CD4-positive, alpha-beta T cell treated with Interleukin-21 for 1 hour (primary cell): Measurements from ENCODE around the gene KCNJ6.
"Not testable (repeated sequence)": the region's sequence is repeated elsewhere in the genome, so short reads cannot be mapped to it uniquely, and the experiment has no call there.

Source experiments
- DNase-seq: peaks from one replicate; pipeline ENCODE4 v3.0.0-alpha.2; 2020

KCNJ6 gene

DNA sequence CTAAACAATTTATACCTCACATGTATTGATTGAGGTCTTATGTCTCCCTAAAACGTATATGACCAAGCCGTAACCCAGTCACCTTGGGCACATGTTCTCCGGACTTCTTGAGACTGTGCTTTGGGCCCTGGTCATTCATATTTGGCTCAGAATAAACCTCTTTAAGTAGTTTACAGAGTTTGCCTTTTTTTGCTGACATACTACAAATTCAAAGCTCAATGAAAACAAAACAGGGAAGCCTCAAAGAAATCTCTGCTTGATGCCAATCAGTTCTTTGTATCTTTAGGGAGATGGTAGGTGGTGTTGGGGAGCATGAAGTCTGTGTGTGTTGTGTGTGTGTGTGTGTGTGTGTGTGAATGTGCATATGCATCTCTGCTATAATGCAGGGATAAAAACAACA, 247.0 kb downstream of the KCNJ6 start:
- no peak for DNase-seq

DNA sequence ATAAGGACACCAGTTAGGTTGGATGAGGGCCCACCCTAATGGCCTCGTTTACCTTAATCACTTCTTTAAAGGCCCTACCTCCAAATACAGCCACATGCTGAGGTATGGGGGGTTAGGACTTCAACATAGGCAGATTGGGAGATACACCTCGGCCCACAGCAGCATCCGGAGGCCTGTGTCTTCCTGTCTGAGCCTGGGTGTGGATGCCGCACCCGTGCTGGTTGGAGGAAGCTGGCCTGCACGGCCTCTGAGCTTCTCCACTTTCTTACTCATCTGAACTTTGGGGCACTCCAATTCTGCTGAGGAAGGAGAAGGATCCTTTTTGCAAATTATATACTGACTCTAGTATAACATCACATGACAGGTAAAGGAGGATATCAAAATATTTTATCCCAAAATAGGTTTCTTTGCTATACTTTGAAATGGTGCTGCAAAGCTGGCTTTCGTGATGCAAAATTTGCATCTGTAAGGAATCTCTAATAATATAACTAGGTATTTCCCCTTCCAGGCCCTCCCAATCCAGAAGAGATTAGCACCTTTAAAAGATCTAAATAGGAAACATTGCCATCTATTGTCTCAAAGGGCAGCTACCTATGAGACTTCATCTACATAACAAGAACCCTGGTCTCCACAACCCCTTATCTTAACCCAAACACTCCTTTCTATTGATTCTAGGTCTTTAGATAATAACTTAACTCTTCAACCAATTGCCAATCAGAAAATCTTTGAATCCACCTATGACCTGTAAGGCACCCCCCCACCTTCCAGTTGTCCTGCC, 247.6 kb downstream of the KCNJ6 start:
- DNase-seq: no peak

DNA sequence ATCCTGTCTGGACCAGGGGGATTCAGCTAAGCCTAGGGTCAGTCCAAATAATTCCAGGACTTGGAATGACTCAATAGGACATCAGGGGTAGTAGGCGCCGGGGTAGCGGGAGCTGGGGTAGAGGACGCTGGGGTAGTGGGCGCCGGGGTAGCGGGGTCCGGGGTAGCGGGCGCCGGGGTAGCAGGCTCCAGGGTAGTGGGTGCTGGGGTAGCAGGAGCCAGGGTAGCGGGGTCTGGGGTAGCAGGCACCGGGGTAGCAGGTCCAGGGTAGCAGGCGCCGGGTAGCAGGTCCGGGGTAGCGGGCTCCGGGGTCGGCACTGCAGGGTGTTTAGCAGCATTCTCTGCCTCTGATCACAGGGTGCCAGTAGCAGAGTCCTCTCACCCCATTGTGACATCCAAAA, 248.9 kb downstream of the KCNJ6 start:
- no peak for DNase-seq

DNA sequence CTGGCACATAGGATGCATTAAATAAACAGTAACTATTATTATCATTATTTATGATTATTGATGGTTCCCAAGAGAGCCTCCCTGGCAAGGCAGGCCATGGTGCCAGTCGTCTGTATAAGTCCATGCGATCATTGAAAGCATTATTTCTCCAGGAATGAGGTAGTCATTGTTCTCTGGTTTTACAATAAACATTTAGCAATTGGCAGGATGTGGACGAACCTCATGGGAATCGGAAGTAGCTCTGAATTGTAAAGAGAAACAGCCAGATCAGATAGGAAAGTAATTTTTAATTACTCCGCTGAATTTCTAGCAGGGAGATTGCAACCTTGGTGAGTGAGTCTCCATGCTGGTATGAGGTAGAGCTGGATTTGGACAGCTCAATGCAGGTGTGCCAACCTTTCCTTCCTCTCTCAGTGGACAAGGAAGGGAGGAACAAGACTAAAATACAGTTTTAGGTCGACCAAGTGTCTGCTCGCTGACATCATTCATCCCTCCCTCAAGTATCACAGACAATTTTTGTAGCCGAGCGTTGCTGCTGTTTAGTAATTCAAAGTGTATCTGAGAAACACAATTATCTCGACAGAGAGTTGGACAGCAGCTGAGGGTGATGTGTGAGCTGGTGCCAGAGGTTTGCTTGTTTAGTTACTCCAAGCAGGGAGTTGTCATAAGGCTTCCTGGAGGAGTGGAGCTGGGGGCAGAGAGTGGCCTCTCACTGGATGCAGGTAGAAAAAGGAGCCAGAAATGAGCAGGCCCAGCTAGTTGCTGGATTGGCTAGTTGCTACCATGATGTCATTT, 250.8 kb downstream of the KCNJ6 start:
- no peak for DNase-seq

DNA sequence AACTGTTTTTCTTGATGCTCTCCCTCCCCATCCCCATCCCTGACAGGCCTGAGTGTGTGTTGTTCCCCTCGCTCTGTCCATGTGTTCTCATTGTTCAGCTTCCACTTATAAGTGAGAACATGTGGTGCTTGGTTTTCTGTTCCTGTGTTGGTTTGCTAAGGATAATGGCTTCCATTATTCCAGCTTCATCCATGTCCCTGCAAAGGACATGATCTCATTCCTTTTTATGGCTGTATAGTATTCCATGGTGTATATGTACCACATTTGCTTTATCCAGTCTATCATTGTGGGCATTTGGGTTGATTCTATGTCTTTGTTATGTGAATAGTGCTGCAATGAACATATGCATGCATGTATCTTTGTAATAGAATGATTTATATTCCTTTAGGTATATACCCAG, 254.0 kb downstream of the KCNJ6 start:
- not testable (repeated sequence) for DNase-seq

DNA sequence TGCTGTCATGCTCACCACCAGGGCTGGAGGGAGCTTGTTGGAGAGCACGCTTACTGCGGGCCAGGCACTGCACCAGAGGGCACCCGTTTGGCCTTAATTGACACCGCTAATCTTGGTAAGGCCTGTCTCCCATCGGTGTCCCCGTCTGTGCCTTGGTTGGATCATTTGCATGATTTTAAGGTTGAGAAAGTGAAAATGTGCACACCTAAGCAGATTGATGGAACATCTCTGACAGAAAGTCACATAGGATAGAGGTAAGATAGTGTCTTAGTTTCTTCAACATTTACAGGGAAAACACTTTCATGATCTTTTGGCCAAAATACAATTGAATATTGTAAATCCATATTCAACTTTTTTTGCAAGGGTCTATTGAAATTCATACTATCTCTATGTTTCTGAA, 255.5 kb downstream of the KCNJ6 start:
- DNase-seq: no peak

DNA sequence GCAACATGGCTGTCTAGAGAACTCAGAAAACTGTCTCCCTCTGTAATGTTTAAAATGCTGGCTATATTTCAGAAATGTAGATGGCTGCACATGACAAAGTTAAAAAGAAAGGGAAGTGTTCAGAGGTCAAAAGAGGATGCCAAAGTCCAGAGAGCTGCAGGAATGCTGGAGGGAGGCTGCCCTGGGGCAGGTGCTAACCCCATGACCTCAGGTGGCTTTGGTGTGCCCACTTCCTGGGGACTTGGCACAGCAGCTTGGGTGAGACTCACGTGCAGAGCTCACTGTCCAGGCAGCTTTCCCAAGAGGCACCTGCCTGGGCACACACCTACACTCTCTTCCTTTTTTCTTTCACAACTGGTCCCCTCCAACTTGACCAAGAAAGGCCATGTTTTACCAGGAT, 256.4 kb downstream of the KCNJ6 start:
- no peak for DNase-seq

DNA sequence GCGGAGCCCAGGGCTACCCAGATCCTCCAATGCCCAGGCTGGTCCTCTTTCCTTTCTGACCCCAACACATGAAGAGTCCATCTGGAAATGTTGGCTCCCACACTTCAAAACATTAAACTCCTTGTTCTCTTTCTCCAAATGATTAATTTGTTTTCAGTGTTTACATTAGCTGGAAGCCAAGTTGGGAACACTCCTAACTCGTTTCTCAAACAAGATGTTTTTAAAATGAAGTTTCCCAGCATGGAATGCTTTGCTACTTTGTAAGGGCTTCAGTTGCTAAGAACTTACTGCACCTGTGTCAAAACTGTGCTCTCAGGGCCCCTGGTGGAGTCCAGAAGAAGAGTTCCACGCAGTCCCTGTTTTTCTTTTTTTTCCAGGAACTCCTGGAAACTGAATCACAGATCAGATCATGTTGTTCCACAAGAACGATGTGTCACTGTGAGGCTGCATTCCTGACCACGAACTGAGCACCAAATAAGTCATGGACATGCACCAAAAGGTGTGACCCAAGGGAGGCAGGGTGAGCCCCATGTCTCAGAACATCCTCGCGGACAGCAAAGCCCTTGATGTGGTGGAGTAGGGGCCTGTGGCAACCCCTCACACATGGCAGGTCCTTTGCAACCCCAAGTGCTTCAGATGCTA, 257.3 kb downstream of the KCNJ6 start:
- no peak for DNase-seq

DNA sequence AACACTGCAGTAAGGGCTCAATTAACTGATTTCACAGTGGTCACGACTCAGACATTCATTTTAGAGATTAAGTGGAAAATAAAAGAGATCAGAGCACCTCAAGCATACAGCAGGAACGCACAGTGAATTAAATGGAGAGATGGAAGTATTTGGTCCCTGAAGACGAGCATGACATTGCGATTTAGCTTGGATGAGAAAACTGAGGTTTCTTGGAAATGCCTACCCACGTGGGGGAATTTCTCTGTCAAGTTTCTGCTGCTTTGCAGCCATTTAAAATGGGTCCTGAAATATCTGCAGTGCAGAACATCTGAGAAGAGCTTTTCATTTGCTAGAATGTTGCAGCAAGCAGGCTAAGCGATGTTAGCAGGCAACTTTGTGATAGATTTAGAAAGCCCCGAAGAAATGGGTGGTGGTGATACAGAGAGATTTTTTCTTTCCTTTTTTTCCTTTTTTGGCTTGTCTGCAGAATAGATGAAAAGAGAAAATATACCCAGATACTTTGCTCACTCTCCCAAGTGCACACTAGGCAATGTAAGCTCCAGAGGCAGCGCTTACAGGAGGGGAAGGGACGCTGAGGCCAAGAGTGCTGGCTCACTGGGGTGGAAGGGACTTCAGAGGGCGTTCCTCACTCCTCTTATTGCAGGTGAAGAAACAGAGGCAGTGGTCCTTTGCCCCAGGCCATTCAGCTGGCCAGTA, 258.0 kb downstream of the KCNJ6 start:
- DNase-seq: no peak

DNA sequence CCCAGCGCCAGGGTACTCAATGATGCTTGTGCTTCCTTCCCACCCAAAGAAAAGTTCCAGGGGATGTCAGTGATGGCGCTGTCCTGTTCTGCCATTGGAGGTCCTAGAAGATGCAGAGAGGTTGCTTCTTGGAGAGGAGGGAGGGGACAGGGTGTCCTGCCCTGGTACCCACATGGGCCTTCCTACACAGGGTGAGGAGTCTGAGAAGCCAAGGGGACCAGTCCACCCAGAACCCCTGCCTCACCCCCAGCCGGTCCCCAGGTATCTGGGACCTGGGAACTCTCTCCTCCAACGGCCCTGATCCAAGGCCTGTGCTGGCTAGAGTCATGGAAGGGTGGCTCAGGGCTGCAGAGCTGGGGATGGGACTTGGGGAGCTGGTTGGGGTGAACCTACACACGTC, 259.4 kb downstream of the KCNJ6 start:
- no peak for DNase-seq

DNA sequence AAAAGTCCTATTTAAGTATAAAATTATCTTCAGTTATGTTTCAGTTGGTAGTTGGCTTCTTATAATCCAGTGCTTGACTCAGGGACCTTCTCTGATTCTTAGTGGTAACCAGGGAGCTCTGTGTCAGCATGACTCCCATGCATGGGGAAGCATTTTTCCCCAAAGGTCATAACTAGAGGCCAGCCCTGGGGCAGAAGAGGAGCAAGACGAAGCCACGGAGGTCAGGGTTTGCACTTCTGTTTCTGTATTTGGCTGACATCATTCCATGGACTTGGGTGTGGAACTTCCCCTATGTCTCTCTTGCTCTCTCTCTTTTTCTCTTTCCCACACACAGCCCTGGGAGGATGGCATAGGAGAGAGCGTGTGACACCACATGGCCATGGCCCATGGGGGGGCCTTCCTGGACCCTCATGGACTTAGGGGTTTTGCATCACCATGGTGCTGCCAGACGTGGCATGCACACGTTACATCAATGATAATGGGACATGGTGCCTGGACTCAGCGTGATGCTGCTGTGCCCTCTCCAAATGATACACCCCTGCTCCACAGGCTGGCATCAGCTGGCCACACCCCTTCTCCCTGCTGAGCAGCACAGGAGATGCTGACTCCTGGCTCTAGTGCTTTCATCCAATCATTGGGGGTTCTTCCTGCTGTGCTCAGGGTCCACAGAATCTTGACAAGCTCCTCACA, 260.5 kb downstream of the KCNJ6 start:
- no peak for DNase-seq

DNA sequence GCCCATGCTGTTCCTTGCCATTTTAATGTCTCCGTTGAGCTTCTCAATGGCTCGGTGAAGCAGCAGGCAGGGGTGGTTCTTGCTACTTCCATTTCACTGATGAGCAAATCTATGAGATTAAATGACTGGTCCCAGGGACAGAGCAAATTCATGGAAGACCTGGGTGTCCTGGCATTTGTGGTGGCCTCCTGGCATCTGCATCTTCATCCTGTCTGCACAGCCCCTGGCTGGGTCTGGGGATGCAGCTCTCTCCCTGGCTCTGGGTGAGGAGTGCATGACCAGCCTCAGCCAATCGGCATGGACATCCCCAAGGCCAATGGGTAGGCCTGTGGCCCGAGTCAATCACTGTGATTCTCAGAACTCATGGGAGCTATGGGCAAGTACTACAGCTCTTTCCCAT, 261.7 kb downstream of the KCNJ6 start:
- DNase-seq: no peak

DNA sequence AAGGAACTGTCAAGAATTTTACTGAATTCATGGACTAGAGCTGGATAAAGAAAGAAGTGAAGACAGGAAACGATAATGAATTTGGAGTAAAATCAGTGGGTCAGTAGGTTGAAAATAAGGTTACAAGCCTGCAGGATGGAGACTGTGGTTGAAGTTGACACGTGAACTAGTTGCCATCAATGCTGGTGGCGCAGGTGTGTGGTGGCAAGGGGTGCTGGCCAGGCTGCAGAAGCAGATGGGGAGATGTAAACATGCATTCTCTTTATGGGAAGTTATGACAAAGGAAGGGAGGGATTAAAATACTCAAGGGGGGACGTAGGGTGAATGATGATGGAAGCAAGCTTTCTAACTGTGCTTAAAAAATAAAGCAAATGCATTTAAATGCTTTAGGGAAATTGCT, 263.1 kb downstream of the KCNJ6 start:
- no peak for DNase-seq

DNA sequence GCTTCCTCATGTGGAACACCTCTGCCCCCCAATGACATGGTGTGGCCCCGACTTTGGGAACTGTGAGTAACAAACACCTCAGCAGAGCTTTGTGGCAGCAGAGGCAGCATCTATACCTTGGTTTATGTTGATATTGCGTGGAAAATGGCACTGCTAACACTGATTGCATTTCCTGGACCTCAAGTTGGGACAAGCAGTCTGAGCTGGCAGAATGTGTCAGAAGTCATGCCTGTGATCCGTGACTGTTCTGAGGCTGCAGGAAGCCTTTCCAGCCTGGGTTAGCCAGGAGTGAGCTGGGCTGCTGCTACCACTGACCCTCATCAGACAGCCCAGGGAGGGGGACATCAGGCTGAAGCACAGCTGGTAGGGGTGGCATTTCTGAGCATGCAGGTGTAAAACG, 268.5 kb downstream of the KCNJ6 start:
- DNase-seq: no peak

DNA sequence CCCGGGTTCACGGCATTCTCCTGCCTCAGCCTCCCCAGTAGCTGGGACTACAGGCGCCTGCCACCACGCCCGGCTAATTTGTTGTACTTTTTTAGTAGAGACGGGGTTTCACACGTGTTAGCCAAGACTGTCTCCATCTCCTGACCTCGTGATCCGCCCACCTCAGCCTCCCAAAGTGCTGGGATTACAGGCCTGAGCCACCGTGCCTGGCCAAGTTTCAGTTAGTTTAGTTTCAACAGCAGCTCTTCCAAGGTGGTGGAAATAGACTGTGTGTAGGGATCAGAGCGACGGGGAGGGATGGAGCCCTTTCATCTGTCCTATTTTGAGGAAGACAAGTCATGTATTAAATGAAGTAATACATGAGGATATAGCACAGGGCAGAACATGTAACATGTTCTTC, 269.5 kb downstream of the KCNJ6 start:
- DNase-seq: not testable (repeated sequence)

DNA sequence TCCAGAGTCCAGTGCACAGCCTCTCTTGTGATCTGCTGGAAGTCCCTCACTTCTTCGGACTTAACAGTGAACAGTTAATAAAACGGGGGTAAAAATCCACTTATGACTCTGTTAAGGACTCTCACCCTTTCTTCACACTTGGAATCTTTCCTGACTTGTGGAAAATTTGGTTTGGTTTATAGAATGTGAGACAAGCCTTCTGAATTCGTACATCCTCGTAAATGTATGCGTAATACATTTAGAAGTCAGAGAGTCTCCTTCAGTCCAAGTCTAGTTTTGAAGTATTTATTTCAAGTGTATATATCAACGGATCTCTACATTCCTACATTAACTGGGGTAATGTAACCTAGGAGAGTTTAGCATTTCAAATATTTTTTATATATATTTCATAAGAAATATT, 270.4 kb downstream of the KCNJ6 start:
- DNase-seq: no peak

DNA sequence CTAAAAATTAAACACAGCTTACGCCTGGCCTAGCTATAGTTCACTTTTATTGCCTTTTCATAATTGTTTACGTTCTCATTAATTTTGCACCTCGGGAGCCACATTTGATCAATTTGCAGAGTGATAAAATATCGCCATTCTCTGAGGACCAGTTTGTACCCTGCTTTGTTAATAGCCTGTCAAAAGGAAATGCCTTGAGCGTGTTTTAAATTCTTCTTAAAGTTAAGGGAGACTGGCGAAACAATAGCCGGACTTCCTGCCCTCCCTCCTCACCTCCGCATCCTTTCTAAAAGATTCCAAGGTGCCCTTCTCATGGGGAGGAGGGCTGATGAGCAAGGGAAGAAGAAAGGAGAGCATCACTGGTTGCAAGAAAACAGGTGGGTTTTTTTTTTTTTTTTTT, 271.6 kb downstream of the KCNJ6 start:
- DNase-seq: no peak

DNA sequence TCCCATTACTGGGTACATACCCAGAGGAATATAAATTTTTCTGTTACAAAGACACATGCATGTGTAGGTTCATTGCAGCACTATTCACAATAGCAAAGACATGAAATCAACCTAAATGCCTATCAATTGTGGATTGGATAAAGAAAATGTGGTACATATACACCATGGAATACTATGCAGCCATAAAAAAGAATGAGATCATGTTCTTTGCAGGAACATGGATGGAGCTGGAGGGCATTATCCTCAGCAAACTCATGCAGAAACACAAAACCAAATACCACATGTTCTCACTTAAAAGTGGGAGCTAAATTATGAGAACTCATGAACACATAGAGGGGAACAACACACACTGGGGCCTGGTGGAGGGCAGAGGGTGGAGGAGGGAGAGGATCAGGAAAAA, 272.4 kb downstream of the KCNJ6 start:
- not testable (repeated sequence) for DNase-seq

DNA sequence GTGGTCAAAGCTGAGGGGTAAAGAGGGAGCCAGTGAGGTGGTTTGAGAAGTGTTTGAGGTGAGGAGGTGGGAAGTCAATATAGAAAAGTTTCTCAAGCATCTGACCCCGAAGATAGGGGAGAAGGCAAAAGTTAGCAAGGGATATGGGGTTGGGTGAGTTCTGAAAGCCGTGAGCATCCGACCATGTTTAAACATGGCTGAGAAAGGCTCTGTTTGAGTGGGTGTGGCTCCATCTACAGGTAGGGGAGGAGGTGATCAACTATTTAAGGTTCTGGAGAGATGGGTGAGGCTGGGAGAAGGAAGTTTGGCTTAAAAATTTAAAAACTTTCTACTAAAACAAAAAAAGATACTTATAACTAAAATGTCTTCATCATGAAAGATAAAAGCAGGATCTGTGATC, 273.8 kb downstream of the KCNJ6 start:
- peak; percentile 37 for DNase-seq

DNA sequence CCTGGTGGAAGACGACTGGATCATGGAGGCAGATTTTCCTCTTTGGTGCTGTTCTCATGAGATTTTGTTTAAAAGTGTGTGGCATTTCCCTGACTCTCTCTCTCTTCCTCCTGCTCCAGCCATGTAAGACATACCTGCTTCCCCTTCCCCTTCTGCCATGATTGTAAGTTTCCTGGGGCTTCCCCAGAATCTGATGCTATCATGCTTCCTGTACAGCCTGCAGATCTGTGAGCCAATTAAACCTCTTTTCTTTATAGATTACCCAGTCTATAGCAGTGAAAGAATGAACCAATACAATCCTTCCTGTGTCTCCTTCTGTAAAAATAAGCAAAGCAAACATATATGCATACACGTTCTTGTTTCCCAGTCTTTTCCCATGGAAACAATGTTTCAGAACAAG, 276.5 kb downstream of the KCNJ6 start:
- DNase-seq: no peak

DNA sequence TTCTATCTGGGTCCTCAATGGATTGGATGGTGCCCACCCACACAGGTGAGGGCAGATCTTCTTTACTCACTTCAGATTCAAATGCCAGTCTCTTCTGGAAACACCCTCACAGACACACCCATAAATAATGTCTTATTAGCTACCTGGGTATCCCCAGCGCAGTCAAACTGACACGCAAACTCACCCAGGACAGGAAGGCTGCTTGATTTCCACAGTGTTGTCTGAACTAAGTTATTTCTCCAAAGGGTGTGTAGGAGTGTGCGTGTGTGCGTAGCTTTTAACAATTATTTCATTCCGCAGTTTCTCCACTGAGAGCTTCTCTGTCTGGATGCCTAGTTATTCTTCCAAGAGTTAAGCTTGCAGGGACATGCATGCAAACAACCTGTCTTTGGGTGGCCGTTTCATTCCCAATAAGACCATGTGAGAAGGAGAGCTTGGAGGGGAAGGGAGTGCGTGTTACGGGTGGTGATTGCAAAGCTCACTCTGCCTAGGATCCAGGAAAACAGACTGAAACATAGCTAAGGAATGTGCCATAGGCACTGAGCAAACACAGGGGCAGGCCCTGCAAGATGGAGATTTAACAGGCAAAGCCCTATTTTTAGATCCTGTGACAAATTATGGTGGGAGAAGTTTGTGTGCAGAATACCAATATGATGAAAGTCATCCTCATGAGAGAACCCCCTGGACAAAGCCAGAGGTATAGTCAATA, 280.0 kb downstream of the KCNJ6 start:
- no peak for DNase-seq
